ENCODE measurements around the gene PRH2. TPM values are rescaled to one million over a fixed set of nuclear protein-coding genes. Genes with fewer than 3 reads are reported as not detected.

Gene PRH2
- polyA plus RNA-seq, 1 of the 3 experiments (the other 2 are of a cell fraction): not detected

DNA sequence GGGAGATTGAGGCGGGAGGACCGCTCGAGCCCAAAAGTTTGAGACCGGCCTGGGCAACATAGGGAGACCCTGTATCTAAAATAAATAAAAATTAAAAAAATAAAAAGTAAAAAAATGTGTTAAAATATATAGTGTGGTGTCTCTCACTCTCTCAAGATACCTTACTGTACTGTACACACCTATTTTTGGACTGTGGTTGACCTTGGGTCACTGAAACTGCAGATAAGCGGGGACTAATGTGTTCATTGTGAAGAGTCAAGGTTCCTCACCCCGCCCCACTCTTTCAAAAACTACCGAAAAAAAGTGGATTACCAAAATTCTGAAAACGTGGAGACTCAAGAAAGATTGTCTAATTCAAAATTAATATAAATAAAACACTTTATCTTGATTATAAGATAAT is 18.7 kb upstream of the PRH2 start:
- Histone ChIP-seq H4K20me1 (ENCODE audit: insufficient read depth) (no peaks in the 10 kb centered on the region), H3K4me3 (ENCODE audit: low read depth in 2 of 2, low read length in 1 of 2) (no peak overlapping the region), H3K4me2 (no peak overlapping the region), H3K36me3 (replicated peaks in 1 of 2; ENCODE audit: control insufficient read depth in 1 of 2, insufficient read depth in 2 of 2, low read length in 1 of 2) (peaks cover 2 to 3% of the 10 kb centered on the region in 2 experiments), H3K27ac (ENCODE audit: low read depth in 2 of 2, low read length in 1 of 2) (no peak overlapping the region), H3K9me2 (no peaks in the 10 kb centered on the region), H3K79me2 (ENCODE audit: insufficient read depth) (no peaks in the 10 kb centered on the region), H3F3A (replicated peaks; ENCODE audit: insufficient read depth) (no peaks in the 10 kb centered on the region), H3K9me3 (no peaks in the 10 kb centered on the region), H3K9ac (no peak overlapping the region), H2AFZ (ENCODE audit: low read depth) (no peak overlapping the region), H3K4me1 (ENCODE audit: control insufficient read depth in 1 of 2, insufficient read depth in 2 of 2, low read depth in 1 of 2, low read length in 1 of 2) (no peaks in the 10 kb centered on the region), H3K27me3 (ENCODE audit: insufficient read depth) (no peaks in the 10 kb centered on the region)
- CTCF ChIA-PET: interaction anchor here (1.1 kb wide), 1 partner anchor 23 kb away, joined by 3 read pairs; no protein-coding TSS in a partner anchor
- 94% methylated on average over 8 of the region's 8 CpGs for WGBS (ENCODE audit: low lambda C conversion rate)
- POLR2A ChIA-PET: no interaction called here
- TF ChIP-seq, protein P1, sequence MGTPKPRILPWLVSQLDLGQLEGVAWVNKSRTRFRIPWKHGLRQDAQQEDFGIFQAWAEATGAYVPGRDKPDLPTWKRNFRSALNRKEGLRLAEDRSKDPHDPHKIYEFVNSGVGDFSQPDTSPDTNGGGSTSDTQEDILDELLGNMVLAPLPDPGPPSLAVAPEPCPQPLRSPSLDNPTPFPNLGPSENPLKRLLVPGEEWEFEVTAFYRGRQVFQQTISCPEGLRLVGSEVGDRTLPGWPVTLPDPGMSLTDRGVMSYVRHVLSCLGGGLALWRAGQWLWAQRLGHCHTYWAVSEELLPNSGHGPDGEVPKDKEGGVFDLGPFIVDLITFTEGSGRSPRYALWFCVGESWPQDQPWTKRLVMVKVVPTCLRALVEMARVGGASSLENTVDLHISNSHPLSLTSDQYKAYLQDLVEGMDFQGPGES (IDR thresholded peaks at IDR 0.05; ENCODE audit: low read depth, low read length): no peak
- no peak for TF ChIP-seq FOXJ3 (CRISPR knock-in tag; IDR thresholded peaks at IDR 0.05)
- no peak for TF ChIP-seq TCF12 (IDR thresholded peaks at IDR 0.05)
- no peak for TF ChIP-seq GATA2 (CRISPR knock-in tag; IDR thresholded peaks at IDR 0.05)
- TF ChIP-seq MEF2A (IDR thresholded peaks at IDR 0.05; ENCODE audit: borderline replicate concordance, low read depth): no peak
- TF ChIP-seq SIN3A (IDR thresholded peaks at IDR 0.05; ENCODE audit: borderline replicate concordance, low read depth, low read length): no peak
- TF ChIP-seq, protein P2, sequence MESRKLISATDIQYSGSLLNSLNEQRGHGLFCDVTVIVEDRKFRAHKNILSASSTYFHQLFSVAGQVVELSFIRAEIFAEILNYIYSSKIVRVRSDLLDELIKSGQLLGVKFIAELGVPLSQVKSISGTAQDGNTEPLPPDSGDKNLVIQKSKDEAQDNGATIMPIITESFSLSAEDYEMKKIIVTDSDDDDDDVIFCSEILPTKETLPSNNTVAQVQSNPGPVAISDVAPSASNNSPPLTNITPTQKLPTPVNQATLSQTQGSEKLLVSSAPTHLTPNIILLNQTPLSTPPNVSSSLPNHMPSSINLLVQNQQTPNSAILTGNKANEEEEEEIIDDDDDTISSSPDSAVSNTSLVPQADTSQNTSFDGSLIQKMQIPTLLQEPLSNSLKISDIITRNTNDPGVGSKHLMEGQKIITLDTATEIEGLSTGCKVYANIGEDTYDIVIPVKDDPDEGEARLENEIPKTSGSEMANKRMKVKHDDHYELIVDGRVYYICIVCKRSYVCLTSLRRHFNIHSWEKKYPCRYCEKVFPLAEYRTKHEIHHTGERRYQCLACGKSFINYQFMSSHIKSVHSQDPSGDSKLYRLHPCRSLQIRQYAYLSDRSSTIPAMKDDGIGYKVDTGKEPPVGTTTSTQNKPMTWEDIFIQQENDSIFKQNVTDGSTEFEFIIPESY (IDR thresholded peaks at IDR 0.05; ENCODE audit: borderline replicate concordance, low read depth): no peak
- TF ChIP-seq ELF1 (IDR thresholded peaks at IDR 0.05): no peak
- no peak for TF ChIP-seq NRF1 (IDR thresholded peaks at IDR 0.05; ENCODE audit: low read depth, low read length)
- TF ChIP-seq EP300 (IDR thresholded peaks at IDR 0.05; ENCODE audit: borderline replicate concordance in 1 of 2, low read depth in 1 of 2, low read length in 1 of 2): no peak
- no peak for DNase-seq

DNA sequence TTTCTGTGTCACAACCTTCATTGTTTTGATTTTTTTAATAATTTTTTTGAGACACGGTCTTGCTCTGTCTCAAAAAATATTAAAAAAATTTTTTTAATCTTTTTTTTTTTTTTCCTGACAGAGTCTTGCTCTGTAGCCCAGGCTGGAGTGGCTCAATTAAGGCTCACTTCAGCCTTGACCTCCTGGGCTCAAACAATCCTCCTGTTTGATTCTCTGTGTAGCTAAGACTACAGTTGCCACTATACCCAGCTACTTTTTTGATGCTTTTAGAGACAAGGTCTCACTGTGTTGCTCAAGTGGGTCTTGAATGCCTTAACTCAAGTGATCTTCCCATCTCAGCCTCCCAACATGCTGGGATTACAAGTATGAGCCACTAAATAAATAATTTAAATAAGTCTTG is 9.2 kb upstream of the PRH2 start:
- Histone ChIP-seq H3K36me3 (replicated peaks in 1 of 2; ENCODE audit: control insufficient read depth in 1 of 2, insufficient read depth in 2 of 2, low read length in 1 of 2) (no peaks in the 10 kb centered on the region), H3K4me2 (no peak overlapping the region), H3K9ac (no peak overlapping the region), H3K9me3 (no peaks in the 10 kb centered on the region), H3F3A (replicated peaks; ENCODE audit: insufficient read depth) (no peaks in the 10 kb centered on the region), H4K20me1 (ENCODE audit: insufficient read depth) (no peaks in the 10 kb centered on the region), H3K4me3 (ENCODE audit: low read depth in 2 of 2, low read length in 1 of 2) (no peak overlapping the region), H2AFZ (ENCODE audit: low read depth) (no peak overlapping the region), H3K79me2 (ENCODE audit: insufficient read depth) (no peaks in the 10 kb centered on the region), H3K4me1 (ENCODE audit: control insufficient read depth in 1 of 2, insufficient read depth in 2 of 2, low read depth in 1 of 2, low read length in 1 of 2) (no peaks in the 10 kb centered on the region), H3K27me3 (ENCODE audit: insufficient read depth) (no peaks in the 10 kb centered on the region), H3K27ac (ENCODE audit: low read depth in 2 of 2, low read length in 1 of 2) (no peak overlapping the region), H3K9me2 (0 out of 2 replicates have a peak, but pooled peaks cover 2% of the 10 kb centered on the region)
- CTCF ChIA-PET: no interaction called here
- 98% methylated on average over 1 of the region's 1 CpG for WGBS (ENCODE audit: low lambda C conversion rate)
- POLR2A ChIA-PET: no interaction called here
- TF ChIP-seq YY1 (IDR thresholded peaks at IDR 0.05; ENCODE audit: low read depth) (no peak), GABPA (IDR thresholded peaks at IDR 0.05; ENCODE audit: low read depth) (no peak)
- TF ChIP-seq, protein P2 (IDR thresholded peaks at IDR 0.05; ENCODE audit: borderline replicate concordance, low read depth): no peak
- no peak for DNase-seq

Measured in SK-N-SH (cell line).